Retinal pigment epithelial cell (primary cell): ENCODE results near the gene SYNPO2L.

Experiments used
- DNase-seq: peaks from one replicate; pipeline ENCODE4 v3.0.0-alpha.2; 2010; ENCODE audit warnings: low read depth
- H3K4me3 ChIP-seq: 2 replicates; pipeline ENCODE4 v1.5.1; 2011; ENCODE audit warnings: mild to moderate bottlenecking, low read length, control low read depth, moderate library complexity
- TF ChIP-seq, protein P1 (sequence below): conservative IDR thresholded peaks from 2 replicates; pipeline ENCODE4 v1.5.1; 2011; ENCODE audit warnings: low read depth, low read length, control low read depth, inconsistent platforms

SYNPO2L gene

GRCh38 chr10:73643362-73643761, 12.5 kb downstream of the SYNPO2L start:
- no peak overlapping the region for H3K4me3 ChIP-seq
- DNase-seq: no peak
- TF ChIP-seq, protein P1, sequence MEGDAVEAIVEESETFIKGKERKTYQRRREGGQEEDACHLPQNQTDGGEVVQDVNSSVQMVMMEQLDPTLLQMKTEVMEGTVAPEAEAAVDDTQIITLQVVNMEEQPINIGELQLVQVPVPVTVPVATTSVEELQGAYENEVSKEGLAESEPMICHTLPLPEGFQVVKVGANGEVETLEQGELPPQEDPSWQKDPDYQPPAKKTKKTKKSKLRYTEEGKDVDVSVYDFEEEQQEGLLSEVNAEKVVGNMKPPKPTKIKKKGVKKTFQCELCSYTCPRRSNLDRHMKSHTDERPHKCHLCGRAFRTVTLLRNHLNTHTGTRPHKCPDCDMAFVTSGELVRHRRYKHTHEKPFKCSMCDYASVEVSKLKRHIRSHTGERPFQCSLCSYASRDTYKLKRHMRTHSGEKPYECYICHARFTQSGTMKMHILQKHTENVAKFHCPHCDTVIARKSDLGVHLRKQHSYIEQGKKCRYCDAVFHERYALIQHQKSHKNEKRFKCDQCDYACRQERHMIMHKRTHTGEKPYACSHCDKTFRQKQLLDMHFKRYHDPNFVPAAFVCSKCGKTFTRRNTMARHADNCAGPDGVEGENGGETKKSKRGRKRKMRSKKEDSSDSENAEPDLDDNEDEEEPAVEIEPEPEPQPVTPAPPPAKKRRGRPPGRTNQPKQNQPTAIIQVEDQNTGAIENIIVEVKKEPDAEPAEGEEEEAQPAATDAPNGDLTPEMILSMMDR: no peak

- no peak for DNase-seq
- TF ChIP-seq, protein P1: no peak
- H3K4me3 ChIP-seq: no peak within 1 kb of the TSS
Measured at GRCh38 chr10:73641328-73642060, 14.3 kb downstream of the SYNPO2L start, which contains the start of gene MYOZ1. TSS of gene MYOZ1 (minus strand) at chr10:73641474. CDS start at chr10:73640017, 1,457 bp downstream.

- no peak for DNase-seq
- TF ChIP-seq, protein P1: no peak
- H3K4me3 ChIP-seq: no peak overlapping the region
Measured at GRCh38 chr10:73639286-73639685, 16.5 kb downstream of the SYNPO2L start.

DNA sequence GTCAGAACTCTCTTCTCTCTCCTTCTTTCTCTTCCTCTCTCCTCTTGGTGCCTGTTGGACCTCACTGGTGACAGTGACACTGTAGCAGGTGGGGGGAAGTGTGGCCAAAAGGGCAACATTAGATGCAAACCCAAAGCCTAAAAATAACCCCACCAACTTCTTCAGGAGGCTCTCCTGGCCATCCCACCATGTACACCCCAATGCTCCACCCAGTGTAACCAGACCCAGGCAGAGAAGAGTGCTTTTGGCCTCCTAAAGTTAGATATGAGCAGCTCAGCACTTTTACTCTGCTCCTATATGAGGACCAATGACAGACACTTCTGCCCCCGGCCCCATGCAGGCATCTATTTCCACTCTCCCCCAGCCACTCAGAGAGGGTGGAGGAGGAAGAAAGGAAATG, 20.0 kb downstream of the SYNPO2L start:
- no peak overlapping the region for H3K4me3 ChIP-seq
- TF ChIP-seq, protein P1: no peak
- no peak for DNase-seq

DNA sequence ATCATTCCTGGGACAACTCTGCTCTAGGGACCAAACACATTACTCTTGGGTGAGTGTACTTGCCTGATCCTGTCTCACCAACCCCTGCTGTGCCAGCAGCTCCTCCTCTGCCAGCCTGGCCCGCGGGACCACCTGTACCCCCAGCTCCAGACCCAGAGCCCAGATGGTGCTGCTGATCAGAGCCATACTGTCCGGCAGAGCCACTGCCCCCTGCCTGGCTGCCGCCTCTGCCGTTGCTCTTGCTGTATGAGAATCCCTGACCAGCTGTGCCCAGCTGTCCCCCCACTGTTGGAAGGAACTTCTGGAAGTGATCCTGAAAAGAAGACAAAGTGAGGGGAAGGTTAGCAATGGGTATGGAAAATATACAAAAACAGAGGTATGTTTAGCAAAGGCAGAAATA, 21.4 kb downstream of the SYNPO2L start:
- no peak overlapping the region for H3K4me3 ChIP-seq
- DNase-seq: no peak
- TF ChIP-seq, protein P1: no peak

GRCh38 chr10:73629165-73629564, 26.7 kb downstream of the SYNPO2L start:
- H3K4me3 ChIP-seq: no peak overlapping the region
- no peak for DNase-seq
- TF ChIP-seq, protein P1: no peak

DNA sequence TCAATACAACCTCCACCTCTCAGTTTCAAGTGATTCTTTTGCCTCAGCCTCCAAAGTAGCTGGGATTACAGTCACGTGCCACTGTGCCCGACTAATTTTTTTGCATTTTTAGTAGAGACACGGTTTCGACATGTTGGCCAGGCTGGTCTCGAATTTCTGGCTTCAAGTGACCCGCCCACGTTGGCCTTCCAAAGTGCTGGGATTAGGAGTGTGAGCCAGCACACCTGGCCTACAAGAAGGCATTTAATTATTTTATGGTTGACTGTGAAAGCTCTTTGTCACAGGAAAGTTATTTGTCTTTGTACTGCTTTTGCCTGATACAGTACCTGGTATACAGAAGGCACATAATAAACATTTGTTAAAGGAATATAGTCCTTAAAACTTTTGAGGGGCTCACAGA, 27.4 kb downstream of the SYNPO2L start:
- DNase-seq: no peak
- TF ChIP-seq, protein P1: no peak
- no peak overlapping the region for H3K4me3 ChIP-seq
